Fibroblast of villous mesenchyme (primary cell): Measurements from ENCODE around the gene IL16. TPM values are rescaled to one million over a fixed set of nuclear protein-coding genes. Genes with fewer than 3 reads are reported as not detected.
A peak's percentile ranks its signal among the peaks of the same experiment; 100 is the strongest.

ENCODE experiments used
- DNase-seq: peaks from one replicate; pipeline ENCODE4 v3.0.0-alpha.2; 2010; ENCODE audit warnings: low read depth
- H3K4me3 ChIP-seq: 2 replicates; pipeline ENCODE4 v1.5.1; 2011; ENCODE audit warnings: low read depth, mild to moderate bottlenecking, low read length
- total RNA-seq: library from RNA; depleted of rRNA; stranded (reverse); fragments of >200 nt; gene quantifications from 2 replicates; pipeline ENCODE4 v1.2.3, GENCODE V29; 2012
- TF ChIP-seq, protein P1 (sequence below): IDR thresholded peaks from 2 replicates; pipeline ENCODE4 v1.5.1; 2012; ENCODE audit warnings: low read depth, mild to moderate bottlenecking, low read length; ENCODE audit not compliant: insufficient read depth

Gene IL16
- total RNA-seq, 1 donor: not detected

DNA sequence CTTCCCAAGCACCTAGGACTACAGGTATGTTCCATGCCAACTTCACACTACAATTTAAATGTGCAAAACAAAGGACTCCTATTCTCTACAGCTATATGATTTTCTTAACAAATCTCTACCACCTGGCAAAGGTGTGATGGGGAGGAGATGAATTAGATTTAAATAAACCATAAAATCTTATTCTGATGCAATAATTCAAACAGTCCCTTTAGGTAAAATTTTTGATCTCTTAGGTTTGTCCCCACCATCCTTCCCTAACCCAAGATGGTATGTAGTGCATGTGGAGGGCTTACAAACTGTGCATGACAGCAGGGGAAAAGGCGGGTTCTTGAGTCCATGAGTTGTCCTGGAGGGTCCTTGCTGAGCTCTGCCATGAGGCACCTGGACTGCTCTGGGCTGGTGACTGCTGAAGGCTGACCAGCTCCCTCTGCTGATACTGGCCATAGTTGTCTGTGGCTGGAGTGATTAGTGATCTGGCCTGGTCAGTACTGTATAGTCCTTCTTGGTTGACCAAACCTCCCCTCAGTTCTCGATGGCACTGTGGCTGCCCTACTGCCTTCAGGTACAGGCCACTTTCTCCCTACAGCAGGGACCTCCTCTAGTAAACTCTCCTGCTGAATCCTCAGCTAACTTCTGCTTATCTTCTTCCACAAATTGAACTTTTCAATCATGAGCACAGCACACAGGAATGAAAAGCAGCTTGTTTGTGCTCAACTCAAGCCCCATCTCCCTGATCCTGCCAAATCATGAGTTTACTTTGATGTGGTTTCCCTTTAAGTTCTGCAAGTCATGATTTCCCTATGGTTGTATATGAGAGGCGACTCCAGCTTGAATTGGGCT is 32.5 kb upstream of the IL16 start:
- H3K4me3 ChIP-seq: no peak overlapping the region
- TF ChIP-seq, protein P1, sequence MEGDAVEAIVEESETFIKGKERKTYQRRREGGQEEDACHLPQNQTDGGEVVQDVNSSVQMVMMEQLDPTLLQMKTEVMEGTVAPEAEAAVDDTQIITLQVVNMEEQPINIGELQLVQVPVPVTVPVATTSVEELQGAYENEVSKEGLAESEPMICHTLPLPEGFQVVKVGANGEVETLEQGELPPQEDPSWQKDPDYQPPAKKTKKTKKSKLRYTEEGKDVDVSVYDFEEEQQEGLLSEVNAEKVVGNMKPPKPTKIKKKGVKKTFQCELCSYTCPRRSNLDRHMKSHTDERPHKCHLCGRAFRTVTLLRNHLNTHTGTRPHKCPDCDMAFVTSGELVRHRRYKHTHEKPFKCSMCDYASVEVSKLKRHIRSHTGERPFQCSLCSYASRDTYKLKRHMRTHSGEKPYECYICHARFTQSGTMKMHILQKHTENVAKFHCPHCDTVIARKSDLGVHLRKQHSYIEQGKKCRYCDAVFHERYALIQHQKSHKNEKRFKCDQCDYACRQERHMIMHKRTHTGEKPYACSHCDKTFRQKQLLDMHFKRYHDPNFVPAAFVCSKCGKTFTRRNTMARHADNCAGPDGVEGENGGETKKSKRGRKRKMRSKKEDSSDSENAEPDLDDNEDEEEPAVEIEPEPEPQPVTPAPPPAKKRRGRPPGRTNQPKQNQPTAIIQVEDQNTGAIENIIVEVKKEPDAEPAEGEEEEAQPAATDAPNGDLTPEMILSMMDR: peak; percentile 15
- peak; percentile 71 for DNase-seq

DNA sequence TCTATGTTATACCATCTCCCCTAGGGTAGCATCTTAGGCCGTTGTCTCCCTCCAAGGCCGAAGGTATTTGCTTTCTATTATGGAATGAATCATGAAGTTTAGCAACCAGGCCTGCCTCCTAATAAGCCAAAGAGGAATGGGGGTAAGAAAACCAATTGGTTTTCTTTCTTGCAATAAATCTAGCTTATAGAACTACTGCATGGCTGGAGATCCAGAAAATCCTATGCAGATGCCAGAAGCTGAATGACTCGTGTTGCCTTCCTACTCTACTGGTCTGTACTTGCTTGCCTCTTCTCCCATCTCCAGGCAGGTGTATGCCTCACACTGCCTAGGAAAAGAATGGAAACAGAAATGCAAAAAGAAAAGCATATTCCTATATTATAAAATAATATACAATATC is 31.1 kb upstream of the IL16 start:
- TF ChIP-seq, protein P1: no peak
- H3K4me3 ChIP-seq: no peak overlapping the region
- no peak for DNase-seq

DNA sequence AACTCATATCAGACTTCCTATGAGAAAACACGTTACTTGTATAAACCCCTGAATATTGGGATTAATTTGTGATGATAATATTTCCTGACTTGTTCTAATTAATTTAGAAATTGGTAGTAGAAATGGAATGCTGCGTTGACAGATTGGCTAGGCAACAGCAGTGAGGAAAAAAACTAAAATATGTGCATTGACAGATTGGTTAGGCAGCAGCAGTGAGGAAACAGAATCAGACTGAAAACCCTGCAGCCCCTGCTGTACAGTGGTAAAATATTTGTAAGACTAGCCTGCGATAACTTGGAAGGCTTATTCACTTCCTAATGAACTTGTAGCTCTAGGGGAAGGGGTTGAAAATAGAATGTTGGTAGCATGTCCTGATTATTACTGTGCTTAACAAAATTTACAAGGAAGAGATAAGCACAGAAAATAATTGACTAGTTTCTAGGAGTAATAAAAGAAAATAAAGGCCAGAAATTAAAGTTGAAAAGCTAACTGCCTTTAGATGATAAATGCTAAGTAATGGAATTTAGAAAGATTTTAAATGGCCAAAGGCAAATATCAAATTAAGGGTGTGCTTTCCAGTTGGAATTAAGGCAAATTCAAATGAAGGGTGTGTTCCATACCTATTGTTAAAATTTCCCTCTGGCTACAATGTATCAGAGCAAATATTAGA is 29.9 kb upstream of the IL16 start:
- no peak for DNase-seq
- H3K4me3 ChIP-seq: no peak overlapping the region
- TF ChIP-seq, protein P1: no peak

DNA sequence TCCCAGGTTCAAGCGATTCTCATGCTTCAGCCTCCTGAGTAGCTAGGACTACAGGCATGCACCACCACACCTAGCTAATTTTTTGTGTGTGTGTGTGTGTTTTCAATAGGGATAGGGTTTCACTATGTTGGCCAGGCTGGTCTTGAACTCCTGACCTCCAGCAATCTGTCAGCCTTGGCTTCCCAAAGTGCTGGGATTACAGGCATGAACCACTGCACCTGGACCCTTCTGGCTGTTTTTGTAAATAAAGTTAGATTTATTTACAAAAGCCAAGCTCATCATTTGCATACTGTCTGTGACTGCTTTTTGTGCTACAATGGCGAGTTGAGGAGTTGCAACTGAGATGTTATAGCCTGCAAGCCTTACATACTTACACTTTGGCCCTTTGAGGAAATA is 28.6 kb upstream of the IL16 start:
- no peak overlapping the region for H3K4me3 ChIP-seq
- TF ChIP-seq, protein P1: no peak
- DNase-seq: no peak

DNA sequence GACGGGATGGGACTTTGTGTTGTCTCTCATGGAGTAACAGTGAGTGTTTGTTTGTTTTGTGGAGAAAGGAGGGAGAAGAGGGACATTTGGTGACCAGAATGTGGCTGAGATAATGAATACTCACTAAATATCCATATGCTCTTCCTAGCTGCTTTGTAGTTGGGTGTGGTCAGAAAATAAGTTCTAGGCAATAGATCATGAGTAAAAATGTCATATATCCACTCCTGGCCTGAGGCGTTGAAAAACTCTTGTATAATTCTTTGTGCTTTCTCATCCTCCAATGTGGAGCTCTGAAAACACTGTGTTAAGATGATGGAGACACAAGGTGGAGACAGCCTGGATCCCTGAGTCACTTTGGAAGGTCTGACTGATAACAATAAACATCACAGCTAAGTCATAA is 28.0 kb upstream of the IL16 start:
- DNase-seq: no peak
- H3K4me3 ChIP-seq: no peak overlapping the region
- TF ChIP-seq, protein P1: no peak

DNA sequence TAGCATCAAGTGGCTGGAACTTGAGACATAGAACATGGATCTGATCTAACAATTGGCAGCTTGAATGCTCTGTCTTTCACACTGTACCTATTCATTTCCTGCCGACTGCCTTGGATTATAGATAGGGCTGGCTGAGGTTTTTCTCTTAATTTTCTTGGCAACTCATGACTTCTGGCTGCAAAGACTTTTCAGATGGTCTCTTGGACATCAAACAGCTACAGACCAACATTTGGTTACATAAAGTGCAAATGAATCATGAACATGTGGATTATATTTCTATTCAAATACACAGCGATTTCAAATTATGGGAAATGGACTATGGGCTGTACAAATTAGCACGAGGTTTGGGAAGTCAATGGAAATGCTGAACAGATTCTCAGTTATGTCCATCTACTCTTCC is 26.2 kb upstream of the IL16 start:
- H3K4me3 ChIP-seq: no peak overlapping the region
- TF ChIP-seq, protein P1: no peak
- DNase-seq: no peak
